NOMO-1 treated with DMSO at 0.1 percent for 48 hours (cell line): ENCODE data around the gene CITED1.

Source experiments
- DNase-seq: peaks from one replicate; lab custom pipeline; 2025; ENCODE audit not compliant: unreplicated experiment; lab: John Stamatoyannopoulos, UW

CITED1 gene

DNA sequence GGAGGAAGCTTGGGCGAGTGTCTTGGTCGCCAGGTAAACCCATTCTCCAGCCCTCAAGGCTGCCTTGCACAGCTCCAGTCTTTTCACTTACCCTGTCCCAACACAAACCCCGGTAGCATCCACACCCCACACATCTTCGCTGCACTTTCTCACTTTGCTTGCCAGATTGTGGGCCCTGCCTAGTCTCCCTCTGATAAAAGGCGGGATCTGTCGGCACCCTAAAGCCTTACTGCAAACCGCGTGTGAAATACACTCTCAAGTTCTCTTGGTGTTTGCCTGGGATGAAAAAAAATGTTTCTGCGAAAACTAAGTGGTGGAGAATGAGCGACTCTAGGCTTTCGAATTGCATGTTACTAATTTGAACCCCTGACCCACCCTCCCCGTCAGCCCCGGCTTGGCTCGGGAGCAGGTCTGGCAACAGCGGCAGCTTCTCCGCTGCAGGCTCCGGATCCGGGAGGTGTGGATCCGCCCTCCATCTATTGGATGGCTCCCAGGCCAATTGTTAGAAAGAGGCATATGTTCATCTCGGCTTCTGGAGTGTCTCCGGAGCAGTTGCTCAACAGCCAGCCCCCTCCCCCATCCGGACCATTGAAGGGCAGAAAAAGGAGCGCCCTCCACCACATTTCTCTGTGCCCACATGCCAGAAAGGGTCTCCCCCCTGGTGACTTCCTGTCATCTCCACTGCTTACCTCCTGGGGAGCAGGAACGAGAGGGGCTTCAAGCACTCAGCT lies 3.0 kb upstream of the CITED1 start:
- DNase-seq: peak; percentile 8

DNA sequence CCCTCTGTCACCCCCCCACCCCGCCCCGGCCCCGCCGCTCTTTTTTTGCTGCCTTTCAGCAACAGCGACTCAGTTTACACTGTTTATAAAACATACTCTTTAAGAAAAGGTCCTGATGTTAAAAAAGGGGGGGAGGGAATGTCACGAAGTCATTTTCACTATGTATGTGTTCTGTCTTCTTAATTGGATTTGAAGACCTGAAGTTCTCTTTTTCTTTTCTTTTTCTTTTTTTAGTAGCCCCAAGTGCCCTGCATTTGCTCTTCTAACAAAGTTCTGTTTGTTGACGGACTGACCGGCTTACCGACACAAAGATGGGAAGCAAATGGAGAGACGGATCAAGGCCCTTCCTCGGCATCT lies 2.5 kb upstream of the CITED1 start:
- DNase-seq: no peak

DNA sequence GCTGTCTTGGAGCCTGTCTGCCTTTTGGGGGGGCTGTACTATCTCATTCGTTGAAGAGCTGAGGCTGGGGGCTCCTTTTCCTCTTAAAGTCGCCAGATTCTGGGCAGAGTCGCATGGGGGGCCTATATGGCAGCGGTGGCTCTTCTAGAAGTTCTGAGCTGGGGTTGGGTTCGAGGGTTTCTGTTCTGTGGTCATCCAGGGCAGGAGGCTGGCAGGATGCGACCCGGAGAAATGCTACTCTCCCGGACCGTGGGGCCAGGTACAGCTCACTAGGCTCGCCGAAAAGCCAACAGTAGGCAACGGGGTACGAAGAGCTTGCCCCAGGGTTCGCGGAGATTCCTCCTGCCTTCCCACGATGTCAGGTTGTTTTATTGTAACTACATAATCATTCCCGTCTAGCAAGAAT lies 1.9 kb upstream of the CITED1 start:
- no peak for DNase-seq

DNA sequence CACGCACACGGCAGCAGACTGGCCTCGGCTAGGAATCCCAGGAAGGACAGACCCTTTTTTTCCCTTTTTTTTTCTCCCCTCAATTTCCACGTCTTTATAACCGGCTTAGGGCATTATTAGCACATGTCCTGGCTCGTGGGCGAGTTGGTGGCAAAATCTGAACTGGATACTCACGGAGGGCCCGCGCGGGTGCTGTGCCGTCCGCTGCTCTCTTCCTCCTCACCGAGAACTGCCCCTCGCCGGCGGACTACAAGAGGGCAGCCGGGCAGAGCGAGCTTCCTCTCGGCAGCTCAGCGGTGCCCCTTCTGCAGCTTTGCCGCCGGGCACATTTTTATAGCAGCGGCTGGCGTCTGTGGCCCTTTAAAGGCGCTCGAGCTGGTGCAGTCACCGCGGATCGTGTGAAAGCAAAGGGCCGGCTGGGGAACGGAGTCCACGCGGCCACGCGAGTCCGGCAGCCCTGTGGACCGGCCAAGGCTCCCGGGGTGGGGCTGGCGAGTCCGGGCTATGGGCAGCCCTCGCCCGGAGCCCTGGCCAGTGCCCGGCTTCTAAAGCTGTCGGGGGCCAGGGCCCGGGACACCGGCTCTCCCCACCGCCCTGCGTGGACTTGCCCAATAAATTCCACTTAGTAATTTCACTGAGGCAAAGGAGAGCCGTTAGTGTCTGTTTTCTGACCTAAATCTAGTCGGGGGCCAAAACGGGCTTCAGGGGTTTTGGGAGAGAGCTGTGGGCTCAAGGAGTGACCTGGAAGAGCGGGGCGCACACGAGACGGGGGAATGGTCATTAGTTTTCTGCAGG lies 1.3 kb upstream of the CITED1 start:
- peak; percentile 39 for DNase-seq

DNA sequence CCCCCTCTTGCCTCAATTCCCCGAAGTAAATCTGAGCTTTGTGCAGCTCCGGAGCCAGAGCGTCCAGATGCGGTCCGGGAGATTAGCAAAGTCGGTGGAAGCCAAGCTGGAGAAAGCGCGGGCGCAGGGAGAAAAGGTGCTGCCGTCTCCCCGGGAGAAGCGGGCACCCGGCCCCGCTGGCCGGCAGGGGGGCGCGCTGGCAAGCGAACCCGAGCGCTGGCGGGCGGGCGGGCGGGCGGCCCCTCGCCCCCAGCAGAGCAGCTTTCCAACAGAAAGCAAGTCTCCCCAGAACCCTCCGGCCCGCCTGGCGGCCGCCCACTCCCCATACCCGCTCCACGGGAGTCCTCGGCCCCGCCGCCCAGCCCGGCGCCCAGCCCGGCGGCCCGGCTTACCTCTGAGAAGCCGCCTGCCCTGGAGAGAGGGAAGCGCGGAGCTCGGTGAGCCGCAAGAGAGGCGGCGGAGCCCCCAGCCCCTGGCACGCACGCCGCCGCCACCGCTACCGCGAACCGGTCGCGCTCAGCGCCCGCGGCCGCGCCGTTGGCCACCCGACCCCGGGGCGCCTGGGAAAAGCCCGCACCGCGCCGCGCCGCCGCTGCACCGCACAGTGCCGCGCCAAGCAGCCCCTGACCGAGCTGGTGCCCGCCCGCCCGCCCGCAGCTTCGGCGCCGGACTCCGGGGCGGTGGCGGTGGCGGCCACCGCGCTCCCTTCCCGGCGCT lies 529 bp upstream of the CITED1 start:
- no peak for DNase-seq

DNA sequence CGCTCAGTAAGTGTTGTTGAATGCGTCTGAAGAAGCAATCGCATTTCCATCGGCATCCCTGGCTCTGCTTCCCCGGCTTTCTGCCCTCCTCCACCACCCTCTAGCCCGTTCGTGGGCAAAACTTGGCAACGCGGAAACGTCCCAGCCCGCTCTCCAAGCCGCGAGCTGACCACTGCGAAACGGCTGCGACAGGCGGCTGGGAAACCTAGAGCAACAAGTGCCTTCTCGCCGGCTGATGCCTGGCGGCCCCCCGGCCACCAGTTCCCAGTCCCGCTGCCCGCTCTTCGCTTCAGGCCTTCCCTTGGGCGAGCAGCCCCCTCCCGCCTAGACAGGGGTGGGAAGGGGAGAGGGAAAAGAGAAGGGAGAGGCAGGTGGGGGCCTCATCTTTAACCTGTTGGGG lies 837 bp downstream of the CITED1 start:
- DNase-seq: no peak

DNA sequence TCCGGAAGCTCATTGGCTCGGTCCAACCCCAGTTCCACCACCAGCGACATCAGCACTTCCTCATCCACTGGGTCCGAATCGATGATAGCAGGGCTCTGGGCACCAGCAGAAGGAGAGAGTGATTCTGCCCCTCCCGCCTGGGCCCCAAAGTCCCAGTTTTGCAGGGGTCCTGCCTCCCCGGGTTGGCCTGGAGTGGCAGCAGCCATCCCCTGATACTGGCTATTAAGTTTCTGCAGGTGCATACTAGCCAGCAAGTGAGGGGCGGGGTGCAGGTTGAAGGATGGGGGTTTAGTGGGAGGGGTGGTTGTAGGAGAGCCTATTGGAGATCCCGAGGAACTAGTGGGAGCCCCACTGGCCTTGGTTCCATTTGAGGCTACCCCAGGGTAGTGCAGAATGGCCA lies 3.9 kb downstream of the CITED1 start:
- no peak for DNase-seq

DNA sequence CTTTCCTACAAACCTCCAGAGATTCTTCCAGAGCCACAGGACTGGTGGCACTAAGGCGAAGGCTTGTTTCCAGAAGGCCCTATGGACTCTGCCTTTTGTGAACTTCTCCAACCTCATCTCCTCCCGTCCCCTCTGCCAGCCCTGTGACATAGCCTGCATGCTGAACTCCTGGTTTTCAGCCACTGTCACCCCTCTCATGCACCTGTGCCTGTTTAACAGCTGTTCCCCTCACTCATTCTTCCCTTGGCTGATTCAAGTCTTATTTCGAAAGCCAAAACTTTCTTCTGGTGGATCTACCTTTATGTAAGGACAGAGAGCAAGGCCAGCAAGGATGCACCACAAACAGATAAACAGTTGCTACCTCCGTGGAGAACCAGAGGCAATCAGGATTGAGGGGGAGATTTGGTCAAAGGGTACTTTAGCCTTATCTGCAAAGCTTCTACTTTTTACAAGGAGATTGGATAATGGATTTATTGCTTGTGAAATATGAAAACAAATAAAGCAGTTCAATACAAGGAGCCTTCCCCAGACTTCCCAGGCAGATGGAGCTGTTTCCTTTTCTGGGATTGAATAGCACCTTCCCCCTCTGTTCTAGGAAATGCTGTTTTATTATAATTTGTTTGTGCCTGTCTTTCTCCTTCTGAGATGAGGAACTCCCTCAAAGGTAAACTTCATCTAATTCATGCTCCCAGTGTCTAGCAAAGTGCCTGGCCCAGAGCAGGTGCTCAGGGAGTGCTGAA lies 5.7 kb downstream of the CITED1 start:
- no peak for DNase-seq

DNA sequence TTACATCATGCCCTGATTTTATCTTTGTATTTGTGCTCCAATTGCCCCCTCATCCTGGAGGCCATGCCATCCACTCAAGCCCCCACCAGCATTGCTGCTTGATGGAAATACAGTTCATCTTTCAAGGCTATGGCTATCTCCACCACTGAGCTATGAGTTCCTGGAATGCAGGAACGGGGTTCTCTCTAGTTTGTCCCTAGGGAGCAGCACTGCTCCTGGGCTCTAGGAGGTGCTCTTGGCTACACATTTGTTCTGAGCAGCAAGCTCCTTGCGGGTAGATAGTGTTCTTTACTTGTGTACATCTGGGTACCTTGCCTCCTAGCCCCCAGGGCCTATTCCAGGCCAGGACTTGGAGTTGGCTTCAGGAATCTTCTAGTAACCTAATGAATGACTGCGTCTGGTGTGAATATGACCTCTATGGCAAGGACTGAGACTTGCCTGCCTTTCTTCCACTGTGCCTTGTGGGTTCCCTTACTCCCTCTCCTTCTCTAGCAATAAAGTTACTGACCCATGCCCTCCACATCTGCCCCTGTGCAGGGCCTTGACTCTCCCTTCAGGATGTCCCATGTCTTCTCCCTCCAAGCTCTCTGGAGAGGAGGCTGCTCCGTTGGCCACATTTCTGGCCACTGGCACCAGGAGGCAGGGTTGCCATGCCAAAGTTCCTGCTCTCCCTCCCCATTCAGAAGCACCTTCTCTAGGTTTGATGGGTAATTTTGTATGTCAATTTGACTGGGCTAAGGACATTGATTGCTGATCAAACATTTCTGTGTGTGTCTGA lies 7.6 kb downstream of the CITED1 start:
- DNase-seq: no peak

DNA sequence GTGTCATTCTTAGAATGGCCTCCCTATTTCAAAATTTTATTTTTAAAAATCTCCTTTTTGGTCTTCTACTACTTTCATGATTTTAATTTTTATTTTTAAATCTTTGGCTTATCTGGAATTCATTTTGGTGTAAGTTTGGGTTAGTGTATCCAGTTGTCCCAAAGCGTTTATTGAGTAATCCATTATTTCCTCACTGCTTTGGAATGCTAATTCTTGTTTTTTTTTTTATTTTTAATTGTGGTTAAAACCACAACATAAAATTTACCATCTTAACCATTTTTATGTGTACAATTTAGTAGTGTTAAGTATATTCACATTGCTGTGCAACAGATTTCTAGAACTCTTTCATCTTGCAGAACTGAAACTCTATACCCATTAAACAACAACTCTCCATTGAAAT lies 8.7 kb downstream of the CITED1 start:
- DNase-seq: no peak

DNA sequence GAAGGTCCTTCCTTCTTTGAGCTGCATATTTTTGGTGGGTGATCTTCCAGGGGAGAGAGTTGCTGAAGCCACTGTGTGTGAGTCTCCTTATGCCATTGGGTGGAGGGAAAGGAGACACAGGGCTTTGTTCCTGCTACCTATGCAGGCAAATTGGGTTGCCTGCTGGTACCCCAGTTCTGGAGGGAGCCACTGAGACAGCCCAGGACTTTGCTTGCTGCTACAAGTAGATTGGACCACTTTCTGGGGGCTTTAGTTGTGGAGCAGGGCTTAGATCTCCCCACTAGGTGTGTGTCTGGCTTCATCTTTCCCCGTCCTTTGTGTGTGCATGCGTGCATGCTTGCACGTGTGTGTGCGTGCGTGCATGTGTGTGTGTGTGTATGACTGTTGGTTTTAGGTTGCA lies 10.0 kb downstream of the CITED1 start:
- no peak for DNase-seq

DNA sequence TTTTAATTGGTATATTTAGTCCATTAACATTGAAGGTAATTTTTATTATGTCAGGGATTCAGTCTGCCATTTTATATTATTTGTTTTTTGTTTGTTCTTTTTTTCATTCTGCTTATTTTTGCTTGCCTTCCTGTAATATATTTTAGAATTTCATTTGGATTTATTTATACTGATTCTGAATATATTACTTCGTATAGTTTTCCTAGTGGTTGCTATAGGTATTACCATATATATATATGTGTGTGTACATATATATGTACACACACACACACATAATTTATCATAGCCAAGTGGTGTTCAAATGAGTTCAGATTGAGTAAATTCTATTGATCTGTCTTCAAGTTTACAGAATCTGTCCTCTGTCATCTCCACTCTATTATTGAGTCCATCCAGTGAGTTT lies 11.2 kb downstream of the CITED1 start:
- DNase-seq: no peak

DNA sequence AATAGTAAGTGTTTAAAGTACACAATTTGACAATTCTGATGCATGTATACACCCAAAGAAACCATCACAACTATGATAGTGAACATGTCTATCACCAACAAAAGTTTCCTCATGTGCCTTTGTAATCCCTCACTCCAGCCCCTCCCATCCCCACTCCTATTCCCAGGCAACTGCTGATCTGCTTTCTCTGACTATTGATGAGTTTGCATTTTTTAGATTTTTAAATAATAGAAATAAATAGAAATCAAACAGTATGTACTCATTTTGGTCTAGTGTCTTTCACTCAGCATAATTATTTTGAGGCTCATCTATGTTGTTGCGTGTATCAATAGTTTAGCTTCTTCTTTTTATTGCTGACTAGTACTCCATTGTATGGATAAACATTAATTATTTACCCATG lies 23.4 kb downstream of the CITED1 start:
- DNase-seq: no peak

DNA sequence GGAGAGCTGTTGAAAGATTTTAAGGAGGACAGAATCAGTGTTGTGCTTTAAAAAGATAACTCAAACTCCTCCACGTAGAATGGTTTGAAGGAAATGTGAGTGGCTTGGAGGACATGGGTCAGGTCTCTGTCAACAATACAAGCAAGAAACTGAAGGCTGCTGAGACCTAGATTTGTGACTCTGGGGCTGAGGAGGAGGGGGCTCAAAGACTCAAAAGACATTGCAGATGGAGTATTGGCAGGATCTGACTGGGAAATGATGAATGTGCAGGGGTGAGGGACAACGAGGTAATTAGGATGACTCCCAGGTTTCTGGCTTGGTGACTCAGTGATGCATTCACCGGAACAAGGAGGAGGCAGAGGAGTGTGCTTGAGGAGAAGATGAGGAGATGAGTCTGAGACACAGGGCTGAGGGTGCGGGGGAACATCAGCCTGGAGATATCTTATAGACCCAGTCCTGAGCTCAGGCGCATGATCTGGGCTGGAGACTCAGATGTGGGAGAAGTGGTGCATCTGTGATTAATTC lies 25.3 kb downstream of the CITED1 start:
- no peak for DNase-seq

DNA sequence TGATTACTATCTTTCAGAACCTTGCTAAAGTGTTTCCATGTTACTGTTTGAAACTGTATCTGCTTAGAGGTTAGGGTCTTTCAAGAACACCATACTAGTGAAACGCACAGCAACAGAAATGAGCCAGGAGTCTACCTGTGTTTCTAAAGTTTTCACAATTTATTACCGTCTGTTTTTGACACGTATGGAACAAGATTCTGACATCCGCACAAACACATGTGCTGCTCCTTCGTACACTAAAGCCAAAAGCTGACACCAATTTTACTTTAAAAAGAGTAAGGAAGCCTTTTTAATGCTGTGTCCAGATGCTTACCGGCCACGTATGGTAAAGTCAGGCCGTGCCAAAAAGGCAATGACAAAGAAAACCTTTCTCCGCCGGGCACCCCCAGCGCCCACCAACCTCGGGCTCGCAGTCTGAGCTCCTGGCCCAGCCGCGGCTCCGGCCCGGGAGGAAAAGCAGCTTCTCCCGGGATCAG lies 29.2 kb downstream of the CITED1 start:
- DNase-seq: no peak

DNA sequence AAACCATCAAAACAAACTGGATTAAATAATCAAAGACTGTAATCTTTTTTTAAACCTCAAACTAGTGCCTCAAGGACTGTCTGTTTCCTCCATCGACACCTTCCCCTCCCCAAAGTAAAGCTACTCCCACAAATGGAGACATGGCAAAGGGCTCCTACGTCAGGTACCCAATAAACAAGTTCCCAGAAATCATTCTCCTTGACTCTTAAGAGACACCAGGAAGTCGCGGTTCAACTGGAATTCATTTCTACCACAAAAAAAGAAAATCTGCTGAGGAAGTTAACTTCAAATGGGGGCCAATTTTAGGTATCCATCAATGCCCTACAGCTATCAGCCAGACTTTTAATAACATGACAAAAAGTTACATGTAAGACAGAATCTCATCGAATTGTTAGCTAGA lies 31.2 kb downstream of the CITED1 start:
- DNase-seq: no peak

DNA sequence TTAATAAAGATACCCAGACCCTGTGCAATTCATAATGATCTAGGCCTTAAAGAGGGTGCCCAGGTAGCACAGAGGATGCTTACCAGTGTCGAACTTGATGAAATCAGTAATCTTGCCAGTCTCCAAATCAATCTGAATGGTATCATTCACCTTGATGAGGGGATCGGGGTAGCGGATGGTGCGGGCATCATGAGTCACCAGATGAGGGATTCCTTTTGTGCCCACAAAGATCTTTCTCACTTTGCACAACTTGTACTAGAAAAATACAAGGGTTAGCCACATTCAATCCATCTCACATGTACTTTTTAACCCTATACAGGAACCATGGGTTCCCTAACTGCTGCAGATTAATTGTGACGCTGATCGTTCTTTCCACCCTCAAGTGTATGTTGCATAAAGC lies 32.0 kb downstream of the CITED1 start:
- DNase-seq: no peak

DNA sequence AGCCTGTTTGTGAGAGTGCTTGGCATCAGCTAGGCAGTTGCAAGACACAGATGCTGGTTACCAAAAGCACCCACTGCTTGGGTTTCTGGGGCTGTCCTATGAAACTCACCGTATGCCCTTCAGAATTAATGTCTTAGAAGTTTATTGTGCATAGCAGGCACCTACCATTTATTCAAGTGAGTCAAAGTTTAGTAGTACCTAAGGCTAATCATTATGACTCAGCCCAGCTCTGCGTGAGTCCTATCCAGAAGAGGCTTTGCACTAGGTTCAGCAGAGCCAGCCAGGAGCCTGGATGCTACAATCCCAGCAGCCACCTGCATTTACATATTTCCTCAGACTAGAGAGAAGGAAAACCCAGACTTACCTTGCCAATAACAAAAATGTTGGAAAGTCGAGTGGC lies 32.8 kb downstream of the CITED1 start:
- DNase-seq: no peak

DNA sequence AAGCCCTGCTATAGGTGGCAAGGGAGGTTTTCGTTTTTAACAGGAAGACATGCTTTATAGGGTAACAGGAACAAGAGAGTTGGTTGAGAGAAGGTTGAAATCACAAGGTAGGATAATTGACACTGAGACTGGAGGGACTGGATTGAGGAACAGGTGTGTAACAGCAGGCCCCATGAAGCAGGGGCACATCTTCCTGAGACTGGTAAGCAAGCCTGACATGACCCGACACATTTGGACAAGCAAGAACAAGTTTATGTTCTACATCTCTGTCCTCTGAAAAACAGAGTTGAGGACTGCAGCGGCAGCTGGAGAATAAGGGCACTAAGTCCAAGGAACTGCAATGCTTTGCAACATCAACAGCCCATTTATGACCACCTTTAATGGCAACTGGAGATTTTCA lies 33.9 kb downstream of the CITED1 start:
- DNase-seq: no peak

DNA sequence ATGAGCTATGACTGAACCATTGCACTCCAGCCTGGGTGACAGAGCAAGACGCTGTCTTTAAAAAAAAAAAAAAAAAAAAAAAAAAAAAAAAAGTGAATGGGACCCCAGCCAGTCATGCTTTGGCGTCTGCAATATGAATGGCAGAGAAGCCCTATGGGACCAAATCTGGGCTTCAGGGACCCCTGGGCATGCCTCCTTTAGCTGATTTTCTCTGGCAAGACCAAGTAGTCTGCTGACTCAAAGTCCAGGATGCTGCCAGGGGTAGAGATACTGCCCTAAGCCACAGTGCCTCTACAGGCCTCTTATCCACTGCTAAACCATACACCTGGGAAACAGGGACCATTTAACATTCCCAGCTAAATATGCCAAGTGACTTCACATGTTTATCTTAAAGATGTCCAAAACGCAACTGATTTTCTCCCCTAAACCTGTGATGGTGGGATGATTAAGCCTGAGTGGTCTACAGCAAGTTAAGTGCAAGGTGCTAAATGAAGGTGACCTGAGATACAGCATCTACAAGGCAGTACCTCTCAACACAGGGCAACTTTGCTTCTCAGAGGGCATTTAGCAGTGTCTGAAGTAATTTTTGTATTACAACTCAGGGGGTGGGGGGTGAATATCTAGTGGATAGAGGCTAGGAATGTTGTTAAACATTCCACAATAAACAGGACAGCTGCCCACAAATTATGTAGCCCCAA lies 34.5 kb downstream of the CITED1 start:
- no peak for DNase-seq
